A673 (cell line): ENCODE measurements around the gene TBXT. TPM values are rescaled to one million over a fixed set of nuclear protein-coding genes. Genes with fewer than 3 reads are reported as not detected.
A peak's percentile ranks its signal among the peaks of the same experiment; 100 is the strongest.

Experiments
- BruUV-seq: library from RNA; stranded (reverse); fragments of 400-500 nt; replicated peaks from 2 replicates; lab custom pipeline; 2021; lab: Mats Ljungman, UMichigan
- CTCF ChIA-PET: fragments of 300-600 bp; sonication (Branson Sonifier 250); formaldehyde crosslinking; loops from one replicate; lab custom pipeline; 2022; ENCODE audit warnings: antibody characterized with exemption; lab: Charles Lee
- POLR2A ChIA-PET: fragments of 300-600 bp; sonication (Branson Sonifier 250); formaldehyde crosslinking; loops from one replicate; lab custom pipeline; 2022; ENCODE audit warnings: antibody characterized with exemption; ENCODE audit not compliant: low non-redundant PET; lab: Charles Lee
- DNase-seq: peaks from one replicate; pipeline ENCODE4 v3.0.0-alpha.2; 2015; ENCODE audit warnings: low spot score
- H3K27ac ChIP-seq: fragments of 200-600 bp; sonication (generic); 2 replicates; pipeline ENCODE4 v1.5.1; 2016; ENCODE audit warnings: mixed run types, low read depth, mild to moderate bottlenecking, mixed read lengths, antibody characterized with exemption, low read length; ENCODE audit not compliant: poor library complexity, severe bottlenecking
- H3K27me3 ChIP-seq: fragments of 200-600 bp; sonication (generic); replicated peaks from 2 replicates; pipeline ENCODE4 v1.6.1; 2017; ENCODE audit warnings: mixed run types, low read depth, mild to moderate bottlenecking, mixed read lengths, antibody characterized with exemption, low read length; ENCODE audit not compliant: insufficient read depth, poor library complexity
- H3K36me3 ChIP-seq: fragments of 200-600 bp; sonication (generic); 2 replicates; pipeline ENCODE4 v1.6.1; 2016; ENCODE audit warnings: mixed run types, mild to moderate bottlenecking, mixed read lengths, antibody characterized with exemption, low read length; ENCODE audit not compliant: insufficient read depth, poor library complexity, severe bottlenecking
- H3K4me1 ChIP-seq: fragments of 200-600 bp; sonication (generic); 2 replicates; pipeline ENCODE4 v1.6.1; 2017; ENCODE audit warnings: mixed run types, mild to moderate bottlenecking, mixed read lengths, antibody characterized with exemption, low read length; ENCODE audit not compliant: insufficient read depth, poor library complexity, severe bottlenecking
- H3K4me3 ChIP-seq: fragments of 200-600 bp; sonication (generic); 2 replicates; pipeline ENCODE4 v1.5.1; 2016; ENCODE audit warnings: low read depth, mixed run types, mild to moderate bottlenecking, mixed read lengths, low read length; ENCODE audit not compliant: poor library complexity, severe bottlenecking
- H3K9me3 ChIP-seq: fragments of 200-600 bp; sonication (generic); 2 replicates; pipeline ENCODE4 v1.6.1; 2016; ENCODE audit warnings: mixed run types, low read depth, mild to moderate bottlenecking, mixed read lengths, antibody characterized with exemption, low read length; ENCODE audit not compliant: poor library complexity, severe bottlenecking
- CTCF ChIP-seq: fragments of 300-800, 200-600 bp; sonication (generic); conservative IDR thresholded peaks from 2 replicates; pipeline ENCODE4 v1.5.1; 2017; ENCODE audit warnings: low read depth, mild to moderate bottlenecking, antibody characterized with exemption, low read length, moderate library complexity, mixed read lengths
- EZH2 ChIP-seq: fragments of 200-600 bp; sonication (generic); IDR thresholded peaks from 2 replicates; pipeline ENCODE4 v1.6.1; 2017; ENCODE audit warnings: borderline replicate concordance, low read depth, mild to moderate bottlenecking, mixed read lengths, antibody characterized with exemption, low read length; ENCODE audit not compliant: poor library complexity, severe bottlenecking
- intact Hi-C: fragments of 100-400 bp; cut with micrococcal nuclease; formaldehyde crosslinking; loops from one replicate; pipeline ENCODE4 v1.10.0; 2022; ENCODE audit not compliant: unreplicated experiment
- total RNA-seq: library from RNA; stranded (reverse); gene quantifications from 2 replicates; pipeline ENCODE4 v1.2.3, GENCODE V29; 2021

Gene TBXT
- total RNA-seq, 1 experiment from 2014 or later = not detected

DNA sequence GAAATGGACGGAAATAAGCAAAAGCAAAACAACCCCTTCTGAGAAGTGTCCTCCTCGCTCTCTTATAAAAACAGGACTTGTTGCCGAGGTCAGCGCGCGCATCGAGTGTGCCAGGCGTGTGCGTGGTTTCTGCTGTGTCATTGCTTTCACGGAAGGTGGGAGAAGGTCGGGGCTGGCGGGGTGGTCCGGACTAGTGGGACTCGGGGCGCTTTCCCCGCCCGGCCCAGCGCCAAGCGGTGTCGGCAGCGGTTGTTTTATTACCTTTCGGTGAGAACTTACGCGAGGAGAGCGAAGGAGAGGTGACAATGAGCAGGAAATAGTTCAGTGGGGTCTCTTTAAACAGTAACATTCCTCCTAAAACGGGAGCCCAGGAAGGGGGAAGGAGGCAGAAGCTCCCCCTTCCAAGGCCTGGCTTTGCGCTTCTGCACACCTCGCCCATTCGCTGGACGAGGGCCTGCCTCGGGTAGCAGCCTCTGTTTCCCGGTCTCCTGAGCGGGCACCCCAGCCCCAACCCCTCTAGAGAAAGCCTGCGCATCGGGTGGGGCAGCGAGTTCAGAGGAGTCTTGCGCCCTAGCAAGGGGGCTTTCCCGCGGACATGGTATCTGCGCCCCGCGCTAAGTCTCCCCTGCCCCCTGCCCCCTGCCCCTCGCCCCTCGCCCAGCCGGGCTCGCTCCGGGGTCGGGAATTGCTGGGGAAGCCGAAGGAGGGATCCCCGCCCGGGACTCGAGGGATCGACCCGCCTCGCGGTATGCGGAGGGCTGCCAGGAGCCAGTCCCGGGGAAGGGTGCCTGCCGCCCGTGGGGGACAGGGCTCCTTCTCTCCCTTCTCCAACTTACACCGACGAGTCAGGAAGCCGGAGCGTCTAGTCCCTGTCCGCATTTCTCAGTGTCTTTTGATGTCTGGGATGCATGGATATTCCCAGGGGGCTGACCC, 1.2 kb upstream of the TBXT start:
- Histone ChIP-seq H3K4me1 (peaks cover 14% of the 10 kb centered on the region), H3K9me3 (no peaks in the 10 kb centered on the region), H3K4me3 (peak overlapping the region; percentile 35)

GRCh38 chr6:166167258-166167731, 356 bp downstream of the TBXT start:
- no peak overlapping the region for H3K27ac ChIP-seq
- no peaks in the 10 kb centered on the region for H3K9me3 ChIP-seq
- no peaks in the 10 kb centered on the region for H3K36me3 ChIP-seq
- CTCF ChIA-PET = no interaction called here
- no peaks in the 10 kb centered on the region for H3K4me1 ChIP-seq
- DNase-seq = no peak
- no peak for TF ChIP-seq CTCF
- no peak for TF ChIP-seq EZH2
- no TSS peak for BruUV-seq
- H3K27me3 ChIP-seq = peaks cover 89% of the 10 kb centered on the region
- intact Hi-C loops = no loop called here
- POLR2A ChIA-PET = no interaction called here
- H3K4me3 ChIP-seq = peak overlapping the region; percentile 35

More for the DNA sequence above, 1.2 kb upstream of the TBXT start:
- TF ChIP-seq EZH2 (peak; percentile 92), CTCF (no peak)
- DNase-seq = no peak
- BruUV-seq = no TSS peak
- peaks cover 79% of the 10 kb centered on the region for H3K27me3 ChIP-seq
- H3K36me3 ChIP-seq = no peaks in the 10 kb centered on the region
- ChIA-PET POLR2A (no interaction called here), CTCF (no interaction called here)
- intact Hi-C loops = no loop called here
- no peak overlapping the region for H3K27ac ChIP-seq

DNA sequence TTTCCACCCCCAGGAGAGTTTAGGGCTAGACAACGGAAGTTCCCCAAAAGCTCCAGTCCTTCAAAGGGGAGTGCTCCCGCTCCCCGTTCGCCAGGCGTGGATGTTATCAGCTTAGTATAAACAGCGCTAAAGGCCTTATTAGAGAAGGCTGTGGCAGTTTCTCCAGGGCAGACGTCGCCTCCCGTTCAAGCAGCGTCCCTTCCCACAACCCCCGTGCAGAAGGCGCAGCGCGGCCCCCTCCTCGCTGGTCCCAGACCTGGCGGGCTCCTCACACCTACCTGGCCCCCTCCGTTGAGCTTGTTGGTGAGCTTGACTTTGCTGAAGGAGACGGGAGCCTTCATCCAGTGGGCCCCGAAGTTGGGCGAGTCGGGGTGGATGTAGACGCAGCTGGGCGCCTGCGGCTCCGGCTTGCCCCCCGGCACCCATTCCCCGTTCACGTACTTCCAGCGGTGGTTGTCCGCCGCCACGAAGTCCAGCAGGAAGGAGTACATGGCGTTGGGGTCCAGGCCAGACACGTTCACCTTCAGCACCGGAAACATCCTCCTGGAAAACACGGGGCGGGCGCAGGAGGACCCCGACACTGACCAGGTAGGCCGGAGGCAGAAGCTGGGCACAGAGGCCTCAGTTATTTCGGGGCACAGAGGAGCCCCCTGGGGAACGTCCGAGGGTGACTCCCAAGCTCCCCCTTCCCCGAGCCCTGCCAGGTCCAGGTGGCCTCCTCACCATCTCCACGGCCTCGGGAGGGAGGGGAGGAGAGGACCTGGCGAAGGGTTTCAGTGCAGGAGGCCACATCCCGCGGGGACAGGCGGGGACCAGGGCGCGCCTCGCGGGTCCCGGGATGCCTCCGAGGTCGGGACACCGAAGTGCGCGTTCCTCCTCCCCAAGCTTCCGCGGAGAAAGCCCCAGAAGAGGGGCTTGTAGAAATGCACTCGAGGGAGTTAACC, 1.1 kb downstream of the TBXT start:
- TF ChIP-seq EZH2 (peak; percentile 13), CTCF (no peak)
- no peaks in the 10 kb centered on the region for H3K4me1 ChIP-seq
- peaks cover 86% of the 10 kb centered on the region for H3K27me3 ChIP-seq
- no peak overlapping the region for H3K27ac ChIP-seq
- no peaks in the 10 kb centered on the region for H3K36me3 ChIP-seq
- BruUV-seq = no TSS peak
- ChIA-PET POLR2A (no interaction called here), CTCF (no interaction called here)
- intact Hi-C loops = no loop called here
- H3K9me3 ChIP-seq = no peaks in the 10 kb centered on the region
- no peak overlapping the region for H3K4me3 ChIP-seq
- no peak for DNase-seq
